HEK293 (cell line): ENCODE measurements around the gene COG1.

ENCODE experiments used
- CTCF ChIA-PET: fragments of 350-600 bp; formaldehyde crosslinking; extraction: SDS; loops from one replicate; lab custom pipeline; 2021; ENCODE audit warnings: antibody characterized with exemption; lab: Yijun Ruan, JAX
- POLR2A ChIA-PET: fragments of 300-600 bp; formaldehyde crosslinking; extraction: SDS; loops from one replicate; lab custom pipeline; 2020; ENCODE audit warnings: antibody characterized with exemption, inconsistent platforms; lab: Yijun Ruan, JAX
- H3K27ac ChIP-seq: fragments of 200-500 bp; sonication (Bioruptor generic); 2 replicates; pipeline ENCODE4 v1.5.1; 2014; ENCODE audit warnings: low read depth, low read length, control low read depth, inconsistent platforms; ENCODE audit errors: extremely low read depth
- H3K36me3 ChIP-seq, 2 experiments: fragments of 200-500 bp in 1 of 2; sonication (Bioruptor generic) in 1 of 2; 1 replicate in 1 of 2; 2 replicates in 1 of 2; pipeline ENCODE4 v1.5.1; 2014 to 2017; ENCODE audit warnings: inconsistent platforms in 2 of 2, low read length in 2 of 2; ENCODE audit not compliant: control insufficient read depth in 2 of 2, insufficient read depth in 1 of 2
- H3K4me1 ChIP-seq: fragments of 200-500 bp; sonication (Bioruptor generic); 2 replicates; pipeline ENCODE4 v1.5.1; 2014; ENCODE audit warnings: mild to moderate bottlenecking, low read length, inconsistent platforms; ENCODE audit not compliant: control insufficient read depth, insufficient read depth
- H3K4me3 ChIP-seq: 2 replicates; pipeline ENCODE4 v1.5.1; 2011; ENCODE audit warnings: low read depth, mild to moderate bottlenecking, control low read depth, low read length, moderate library complexity
- H3K9me3 ChIP-seq: fragments of 200-500 bp; sonication (Bioruptor generic); 2 replicates; pipeline ENCODE4 v1.5.1; 2014; ENCODE audit warnings: low read depth, low read length, inconsistent platforms; ENCODE audit not compliant: control insufficient read depth, insufficient read depth
- BCL11B ChIP-seq: fragments of 450-650 bp; formaldehyde crosslinking; IDR thresholded peaks from 2 replicates; pipeline ENCODE4 v1.5.1; 2016; ENCODE audit warnings: low read depth, missing biosample characterization, missing genetic modification characterization
- GFI1B ChIP-seq: fragments of 450-650 bp; formaldehyde crosslinking; IDR thresholded peaks from 2 replicates; pipeline ENCODE4 v1.5.1; 2016; ENCODE audit warnings: missing biosample characterization, missing genetic modification characterization
- KLF8 ChIP-seq: fragments of 450-650 bp; formaldehyde crosslinking; IDR thresholded peaks from 2 replicates; pipeline ENCODE4 v1.5.1; 2016; ENCODE audit warnings: missing biosample characterization, missing genetic modification characterization
- PBX3 ChIP-seq: sonication (generic); formaldehyde crosslinking; IDR thresholded peaks from 2 replicates; pipeline ENCODE4 v1.8.1; 2022; ENCODE audit warnings: mild to moderate bottlenecking, moderate library complexity, missing genetic modification reagents
- PRDM10 ChIP-seq: fragments of 450-650 bp; formaldehyde crosslinking; IDR thresholded peaks from 2 replicates; pipeline ENCODE4 v1.5.1; 2016; ENCODE audit warnings: missing biosample characterization, missing genetic modification characterization
- REST ChIP-seq: fragments of 450-650 bp; formaldehyde crosslinking; IDR thresholded peaks from 2 replicates; pipeline ENCODE4 v1.5.1; 2016; ENCODE audit warnings: missing biosample characterization, missing genetic modification characterization
- SETDB1 ChIP-seq: IDR thresholded peaks from one replicate; pipeline ENCODE4 v1.6.1; 2017; ENCODE audit warnings: mild to moderate bottlenecking, low read length, moderate library complexity, mixed read lengths; ENCODE audit not compliant: insufficient read length
- YY1 ChIP-seq: fragments of 450-650 bp; formaldehyde crosslinking; IDR thresholded peaks from 2 replicates; pipeline ENCODE4 v1.5.1; 2018; ENCODE audit warnings: missing biosample characterization, missing genetic modification characterization
- ZBTB6 ChIP-seq: fragments of 450-650 bp; formaldehyde crosslinking; IDR thresholded peaks from 2 replicates; pipeline ENCODE4 v1.5.1; 2017; ENCODE audit warnings: missing biosample characterization, missing genetic modification characterization
- ZNF248 ChIP-seq: fragments of 450-650 bp; formaldehyde crosslinking; IDR thresholded peaks from 2 replicates; pipeline ENCODE4 v1.5.1; 2017; ENCODE audit warnings: missing biosample characterization, missing genetic modification characterization
- ZNF391 ChIP-seq: fragments of 450-650 bp; formaldehyde crosslinking; IDR thresholded peaks from 2 replicates; pipeline ENCODE4 v1.5.1; 2016; ENCODE audit warnings: low read depth, missing biosample characterization, missing genetic modification characterization, borderline replicate concordance
- ZNF645 ChIP-seq: fragments of 450-650 bp; formaldehyde crosslinking; IDR thresholded peaks from 2 replicates; pipeline ENCODE4; 2016; ENCODE audit warnings: missing biosample characterization, missing genetic modification characterization
- ZNF654 ChIP-seq: fragments of 450-650 bp; formaldehyde crosslinking; IDR thresholded peaks from 2 replicates; pipeline ENCODE4 v1.5.1; 2016; ENCODE audit warnings: low read depth, missing biosample characterization, missing genetic modification characterization
- ZNF658 ChIP-seq: fragments of 450-650 bp; formaldehyde crosslinking; IDR thresholded peaks from 2 replicates; pipeline ENCODE4; 2016; ENCODE audit warnings: missing biosample characterization, missing genetic modification characterization
- ZNF76 ChIP-seq: fragments of 450-650 bp; formaldehyde crosslinking; IDR thresholded peaks from 2 replicates; pipeline ENCODE4; 2016; ENCODE audit warnings: low read depth, missing biosample characterization, missing genetic modification characterization, borderline replicate concordance
- ZNF768 ChIP-seq: fragments of 450-650 bp; formaldehyde crosslinking; IDR thresholded peaks from 2 replicates; pipeline ENCODE4 v1.5.1; 2018; ENCODE audit warnings: missing biosample characterization, mild to moderate bottlenecking, missing genetic modification characterization
- ZXDB ChIP-seq: fragments of 450-650 bp; formaldehyde crosslinking; IDR thresholded peaks from 2 replicates; pipeline ENCODE4 v1.5.1; 2016; ENCODE audit warnings: missing biosample characterization, missing genetic modification characterization
- TF ChIP-seq, protein P1 (sequence below): fragments of 450-650 bp; formaldehyde crosslinking; IDR thresholded peaks from 2 replicates; pipeline ENCODE4 v1.5.1; 2016; ENCODE audit warnings: missing biosample characterization, missing genetic modification characterization

Gene COG1

DNA sequence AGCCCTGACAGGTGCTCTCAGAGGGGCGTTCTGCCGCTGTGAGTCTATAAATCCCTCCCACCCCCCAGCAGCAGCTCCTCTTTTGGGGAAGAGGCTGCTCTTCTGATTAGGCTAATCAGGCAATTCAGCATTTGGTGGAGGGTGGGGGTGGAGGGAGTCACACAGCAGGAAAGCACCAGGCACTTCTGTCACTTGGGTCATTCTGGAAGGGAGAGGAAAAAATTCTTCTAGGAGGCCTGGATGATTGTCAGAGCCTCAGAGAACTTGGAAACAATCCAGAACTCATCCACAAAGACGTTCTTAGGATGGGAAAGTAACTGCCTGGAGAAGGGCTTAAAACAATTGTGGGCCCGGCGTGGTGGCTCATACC is 35.3 kb upstream of the COG1 start (continued):
- TF ChIP-seq PRDM10 (tag by site-specific recombination): 0 out of 2 replicates have a peak, but pooled peaks have one; percentile 12
- no peak for TF ChIP-seq KLF8 (tag by site-specific recombination)
- TF ChIP-seq ZNF391: no peak

GRCh38 chr17:73158133-73158532 is 34.7 kb upstream of the COG1 start:
- no peak for TF ChIP-seq ZNF76 (tag by site-specific recombination)
- no peak for TF ChIP-seq ZNF248 (tag by site-specific recombination)
- peak; percentile 94 for TF ChIP-seq ZNF768 (tag by site-specific recombination)
- Histone ChIP-seq H3K4me1 (no peaks in the 10 kb centered on the region; the same call in 1 of the 2 replicates), H3K4me3 (no peak overlapping the region), H3K27ac (no peak overlapping the region), H3K36me3 (no peaks in the 10 kb centered on the region), H3K9me3 (no peaks in the 10 kb centered on the region)
- POLR2A ChIA-PET: no interaction called here
- CTCF ChIA-PET: interaction anchor here (0.8 to 2.7 kb wide), 3 partner anchors 10 to 433 kb away, joined by 3 to 8 read pairs (median 4); no protein-coding TSS in a partner anchor

- no peak overlapping the region for H3K27ac ChIP-seq
- H3K9me3 ChIP-seq: no peaks in the 10 kb centered on the region
- no peaks in the 10 kb centered on the region for H3K36me3 ChIP-seq
- H3K4me1 ChIP-seq: no peaks in the 10 kb centered on the region; the same call in 1 of the 2 replicates
- H3K4me3 ChIP-seq: no peak overlapping the region
- no peak for TF ChIP-seq ZNF658 (tag by site-specific recombination)
- no peak for TF ChIP-seq SETDB1
- TF ChIP-seq, protein P1, sequence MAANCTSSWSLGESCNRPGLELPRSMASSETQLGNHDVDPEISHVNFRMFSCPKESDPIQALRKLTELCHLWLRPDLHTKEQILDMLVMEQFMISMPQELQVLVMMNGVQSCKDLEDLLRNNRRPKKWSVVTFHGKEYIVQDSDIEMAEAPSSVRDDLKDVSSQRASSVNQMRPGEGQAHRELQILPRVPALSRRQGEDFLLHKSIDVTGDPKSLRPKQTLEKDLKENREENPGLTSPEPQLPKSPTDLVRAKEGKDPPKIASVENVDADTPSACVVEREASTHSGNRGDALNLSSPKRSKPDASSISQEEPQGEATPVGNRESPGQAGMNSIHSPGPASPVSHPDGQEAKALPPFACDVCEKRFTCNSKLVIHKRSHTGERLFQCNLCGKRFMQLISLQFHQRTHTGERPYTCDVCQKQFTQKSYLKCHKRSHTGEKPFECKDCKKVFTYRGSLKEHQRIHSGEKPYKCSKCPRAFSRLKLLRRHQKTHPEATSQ (tag by site-specific recombination): no peak
- no peak for TF ChIP-seq YY1 (tag by site-specific recombination)
- no peak for TF ChIP-seq GFI1B
- no peak for TF ChIP-seq REST (tag by site-specific recombination)
- no peak for TF ChIP-seq ZNF645 (tag by site-specific recombination)
- TF ChIP-seq BCL11B: no peak
- no peak for TF ChIP-seq PBX3 (CRISPR knock-in tag)
- no peak for TF ChIP-seq ZBTB6 (tag by site-specific recombination)
- no peak for TF ChIP-seq ZXDB (tag by site-specific recombination)
- TF ChIP-seq ZNF654 (tag by site-specific recombination): no peak
- ChIA-PET POLR2A (no interaction called here), CTCF (interaction anchor here (1.2 to 1.5 kb wide), 2 partner anchors 601 to 604 kb away, joined by 4 read pairs; no protein-coding TSS in a partner anchor)
Measured at GRCh38 chr17:73160980-73161630, 31.8 kb upstream of the COG1 start.
